Measurements from ENCODE around the gene UFD1. TPM values are rescaled to one million over a fixed set of nuclear protein-coding genes. Genes with fewer than 3 reads are reported as not detected.

The UFD1 gene
- total and polyA plus RNA-seq, 2 of the 13 experiments (the other 11 are each of a cell fraction or from before 2014, with no cell fraction given), result 47.9 to 51.1 TPM

DNA sequence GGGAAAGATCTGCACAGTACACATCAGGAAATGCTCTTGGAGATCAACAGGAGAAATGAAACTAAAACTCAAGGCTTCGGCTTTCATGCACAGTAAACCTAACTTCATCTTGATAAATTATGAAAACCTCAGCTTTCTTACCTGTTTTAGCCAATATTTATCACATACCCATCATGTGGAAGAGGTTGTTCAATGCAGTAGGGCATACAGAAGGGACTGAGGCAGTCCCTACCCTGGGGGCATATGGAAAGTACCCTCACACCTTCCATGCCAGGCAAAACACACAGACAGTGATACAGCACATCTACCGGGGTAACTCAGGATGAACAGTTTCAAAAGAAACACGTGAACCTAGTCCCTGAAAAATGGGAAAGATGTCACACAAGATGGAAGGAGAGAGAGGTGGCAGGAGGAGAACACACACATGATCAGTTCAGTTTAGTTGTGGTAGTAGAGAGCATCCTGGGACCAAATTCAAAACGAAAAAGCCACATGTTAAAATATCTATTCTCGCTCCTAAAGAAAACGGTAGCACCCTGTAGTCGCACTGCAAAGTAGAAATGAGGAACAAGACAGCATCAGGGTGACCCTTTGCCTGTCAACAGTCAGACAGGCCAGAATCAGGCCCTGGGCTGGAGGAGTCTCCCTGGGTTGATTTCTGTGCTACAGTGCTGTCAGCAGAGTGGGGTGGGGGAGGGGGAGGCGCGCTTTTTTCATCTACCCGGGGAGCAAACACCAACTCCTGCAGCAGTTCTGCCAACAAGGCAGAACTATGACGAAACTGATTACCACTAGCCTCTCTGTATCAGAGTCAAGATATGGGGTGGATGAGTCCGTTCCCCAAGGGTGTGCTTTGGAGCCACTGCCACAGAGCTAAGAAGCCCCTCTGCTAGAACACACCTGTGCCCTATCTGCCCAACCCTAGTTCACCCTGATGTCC is 48.8 kb downstream of the UFD1 start:
- Histone ChIP-seq H3K36me3 (replicated peaks in 1 of 2; ENCODE audit: control insufficient read depth in 1 of 2, insufficient read depth in 2 of 2, low read length in 2 of 2) (peaks cover 3 to 23% of the 10 kb centered on the region in 2 experiments; a peak in 4 of 5 replicates), H3K27me3 (ENCODE audit: control insufficient read depth in 1 of 2, insufficient read depth in 2 of 2, low read length in 2 of 2) (no peaks in the 10 kb centered on the region; a peak in 1 of 5 replicates), H3K4me3 (replicated peaks in 1 of 3; ENCODE audit: insufficient read depth in 1 of 3, low read depth in 2 of 3, low read length in 3 of 3) (peak overlapping the region; percentile 86 to 91 (median 88)), H3K79me2 (ENCODE audit: insufficient read depth, low read length) (peaks cover 66% of the 10 kb centered on the region), H3K27ac (ENCODE audit: extremely low read length, insufficient read depth, low read length) (peak overlapping the region; percentile 87), H4K20me1 (ENCODE audit: insufficient read depth, low read length) (peaks cover 47% of the 10 kb centered on the region), H3K9ac (ENCODE audit: insufficient read depth, low read depth, low read length) (peak overlapping the region; percentile 92), H2AFZ (ENCODE audit: low read length) (no peak overlapping the region), H3K9me3 (ENCODE audit: low read length) (no peaks in the 10 kb centered on the region), H3K4me1 (ENCODE audit: insufficient read depth, low read length) (peaks cover 53% of the 10 kb centered on the region), H3K4me2 (ENCODE audit: low read depth, low read length) (peak overlapping the region; percentile 98)
- in situ Hi-C loops (cut with HindIII; ENCODE audit: extremely low pct_ligation_motif_present, low pct_unique_long_range_greater_than_20kb), result no loop called here
- FAIRE-seq (no peak), DNase-seq (ENCODE audit: low spot score) (peak; percentile 75), ATAC-seq (peak; percentile 3; the same call in 1 of the 3 replicates)
- ChIA-PET CTCF (ENCODE audit: low intra/inter-chr PET ratio, low total read pairs) (no interaction called here), POLR2A (interaction anchor here (2.1 kb wide), 1 partner anchor 49 kb away, joined by 12 read pairs; the partner anchor contains the start of genes CDC45 and UFD1)
- intact Hi-C loops (cut with micrococcal nuclease; ENCODE audit: unreplicated experiment), result loop anchor here (2.0 to 5.0 kb wide), 2 partner anchors 49 to 253 kb away; partner anchors contain the start of genes CDC45, SLC25A1 and UFD1
- no TSS peak for BruUV-seq (replicated peaks)
- 7% methylated on average over 11 of the region's 12 CpGs for WGBS (ENCODE audit: low lambda C conversion rate)
- TF ChIP-seq ZNF331 (CRISPR knock-in tag; IDR thresholded peaks at IDR 0.05) (no peak), MED1 (CRISPR knock-in tag; IDR thresholded peaks at IDR 0.05) (no peak), ZNF10 (CRISPR knock-in tag; IDR thresholded peaks at IDR 0.05; ENCODE audit: borderline replicate concordance, low read depth) (no peak), ZNF33B (CRISPR knock-in tag; IDR thresholded peaks at IDR 0.05) (no peak), JARID2 (CRISPR knock-in tag; IDR thresholded peaks at IDR 0.05; ENCODE audit: insufficient replicate concordance) (no peak), ZSCAN22 (CRISPR knock-in tag; IDR thresholded peaks at IDR 0.05) (no peak), PHF20 (CRISPR knock-in tag; IDR thresholded peaks at IDR 0.05) (no peak), POLR2A (IDR thresholded peaks at IDR 0.05; ENCODE audit: insufficient read depth in 1 of 2, low read depth in 2 of 2, low read length in 2 of 2) (peak in 1 of 2 experiments; percentile 39; a peak in 2 of 4 replicates), U2AF2 (IDR thresholded peaks at IDR 0.05; ENCODE audit: low read depth, low read length) (no peak), NCOA2 (CRISPR knock-in tag; IDR thresholded peaks at IDR 0.05) (no peak), SMC3 (IDR thresholded peaks at IDR 0.05; ENCODE audit: low read length) (no peak), POLR2AphosphoS5 (IDR thresholded peaks at IDR 0.05; ENCODE audit: low read depth, low read length) (no peak), PHF8 (CRISPR knock-in tag; IDR thresholded peaks at IDR 0.05) (no peak)
- TF ChIP-seq, protein P1, sequence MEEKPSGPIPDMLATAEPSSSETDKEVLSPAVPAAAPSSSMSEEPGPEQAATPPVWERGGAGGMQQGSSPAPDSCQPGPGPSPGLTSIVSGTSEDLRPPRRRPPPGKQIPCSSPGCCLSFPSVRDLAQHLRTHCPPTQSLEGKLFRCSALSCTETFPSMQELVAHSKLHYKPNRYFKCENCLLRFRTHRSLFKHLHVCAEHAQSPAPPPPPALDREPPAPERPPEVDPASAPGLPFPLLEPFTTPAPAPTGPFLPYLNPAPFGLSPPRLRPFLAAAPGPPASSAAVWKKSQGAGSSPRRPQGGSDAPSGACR (CRISPR knock-in tag; IDR thresholded peaks at IDR 0.05), result 0 out of 2 replicates have a peak, but pooled peaks have one; percentile 38
- TF ChIP-seq, protein P2, sequence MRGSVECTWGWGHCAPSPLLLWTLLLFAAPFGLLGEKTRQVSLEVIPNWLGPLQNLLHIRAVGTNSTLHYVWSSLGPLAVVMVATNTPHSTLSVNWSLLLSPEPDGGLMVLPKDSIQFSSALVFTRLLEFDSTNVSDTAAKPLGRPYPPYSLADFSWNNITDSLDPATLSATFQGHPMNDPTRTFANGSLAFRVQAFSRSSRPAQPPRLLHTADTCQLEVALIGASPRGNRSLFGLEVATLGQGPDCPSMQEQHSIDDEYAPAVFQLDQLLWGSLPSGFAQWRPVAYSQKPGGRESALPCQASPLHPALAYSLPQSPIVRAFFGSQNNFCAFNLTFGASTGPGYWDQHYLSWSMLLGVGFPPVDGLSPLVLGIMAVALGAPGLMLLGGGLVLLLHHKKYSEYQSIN (CRISPR knock-in tag; IDR thresholded peaks at IDR 0.05; ENCODE audit: borderline replicate concordance), result no peak
- TF ChIP-seq, protein P3, sequence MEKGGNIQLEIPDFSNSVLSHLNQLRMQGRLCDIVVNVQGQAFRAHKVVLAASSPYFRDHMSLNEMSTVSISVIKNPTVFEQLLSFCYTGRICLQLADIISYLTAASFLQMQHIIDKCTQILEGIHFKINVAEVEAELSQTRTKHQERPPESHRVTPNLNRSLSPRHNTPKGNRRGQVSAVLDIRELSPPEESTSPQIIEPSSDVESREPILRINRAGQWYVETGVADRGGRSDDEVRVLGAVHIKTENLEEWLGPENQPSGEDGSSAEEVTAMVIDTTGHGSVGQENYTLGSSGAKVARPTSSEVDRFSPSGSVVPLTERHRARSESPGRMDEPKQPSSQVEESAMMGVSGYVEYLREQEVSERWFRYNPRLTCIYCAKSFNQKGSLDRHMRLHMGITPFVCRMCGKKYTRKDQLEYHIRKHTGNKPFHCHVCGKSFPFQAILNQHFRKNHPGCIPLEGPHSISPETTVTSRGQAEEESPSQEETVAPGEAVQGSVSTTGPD (CRISPR knock-in tag; IDR thresholded peaks at IDR 0.05), result no peak
- TF ChIP-seq, protein P4, sequence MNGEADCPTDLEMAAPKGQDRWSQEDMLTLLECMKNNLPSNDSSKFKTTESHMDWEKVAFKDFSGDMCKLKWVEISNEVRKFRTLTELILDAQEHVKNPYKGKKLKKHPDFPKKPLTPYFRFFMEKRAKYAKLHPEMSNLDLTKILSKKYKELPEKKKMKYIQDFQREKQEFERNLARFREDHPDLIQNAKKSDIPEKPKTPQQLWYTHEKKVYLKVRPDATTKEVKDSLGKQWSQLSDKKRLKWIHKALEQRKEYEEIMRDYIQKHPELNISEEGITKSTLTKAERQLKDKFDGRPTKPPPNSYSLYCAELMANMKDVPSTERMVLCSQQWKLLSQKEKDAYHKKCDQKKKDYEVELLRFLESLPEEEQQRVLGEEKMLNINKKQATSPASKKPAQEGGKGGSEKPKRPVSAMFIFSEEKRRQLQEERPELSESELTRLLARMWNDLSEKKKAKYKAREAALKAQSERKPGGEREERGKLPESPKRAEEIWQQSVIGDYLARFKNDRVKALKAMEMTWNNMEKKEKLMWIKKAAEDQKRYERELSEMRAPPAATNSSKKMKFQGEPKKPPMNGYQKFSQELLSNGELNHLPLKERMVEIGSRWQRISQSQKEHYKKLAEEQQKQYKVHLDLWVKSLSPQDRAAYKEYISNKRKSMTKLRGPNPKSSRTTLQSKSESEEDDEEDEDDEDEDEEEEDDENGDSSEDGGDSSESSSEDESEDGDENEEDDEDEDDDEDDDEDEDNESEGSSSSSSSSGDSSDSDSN (CRISPR knock-in tag; IDR thresholded peaks at IDR 0.05), result no peak

Measured in HepG2 (cell line).